ENCODE data around the gene PTPRR.

- TF ChIP-seq CTCF (IDR thresholded peaks at IDR 0.05) = no peak
- no peak for TF ChIP-seq POLR2AphosphoS5 (IDR thresholded peaks at IDR 0.05)
- no peak for TF ChIP-seq POLR2A (IDR thresholded peaks at IDR 0.05)
- no peak for TF ChIP-seq EP300 (IDR thresholded peaks at IDR 0.05)
Observed at GRCh38 chr12:70918321-70918720, 2.2 kb downstream of the PTPRR start.

Measured in stomach (tissue), 4 donors.